Kasumi-1 (cell line): ENCODE results near the gene METTL24.
"Not testable (repeated sequence)": the region's sequence is repeated elsewhere in the genome, so short reads cannot be mapped to it uniquely, and the experiment has no call there.

ENCODE experiments used
- DNase-seq, 2 experiments: peaks; one replicate each; lab custom pipeline; 2025; lab: John Stamatoyannopoulos, UW

Gene METTL24

GRCh38 chr6:110315207-110315868 lies 42.8 kb downstream of the METTL24 start:
- DNase-seq, result no peak

- no peak for DNase-seq
Measured at GRCh38 chr6:110310861-110311446, 47.2 kb downstream of the METTL24 start.

GRCh38 chr6:110309432-110309831 lies 48.7 kb downstream of the METTL24 start:
- DNase-seq, result not testable (repeated sequence)

GRCh38 chr6:110307368-110307767 lies 50.8 kb downstream of the METTL24 start:
- DNase-seq, result peak; percentile 44 to 49

GRCh38 chr6:110305832-110306231 lies 52.3 kb downstream of the METTL24 start:
- not testable (repeated sequence) for DNase-seq

- DNase-seq, result not testable (repeated sequence)
Measured at GRCh38 chr6:110303692-110304091, 54.5 kb downstream of the METTL24 start.

GRCh38 chr6:110298916-110299315 lies 59.2 kb downstream of the METTL24 start:
- DNase-seq, result no peak

- DNase-seq, result no peak
Measured at GRCh38 chr6:110298411-110298810, 59.7 kb downstream of the METTL24 start.

- no peak for DNase-seq
Measured at GRCh38 chr6:110296241-110297025, 61.7 kb downstream of the METTL24 start.

- DNase-seq, result no peak
Measured at GRCh38 chr6:110295451-110296165, 62.5 kb downstream of the METTL24 start.

- DNase-seq, result no peak
Measured at GRCh38 chr6:110287462-110288341, 70.4 kb downstream of the METTL24 start.

GRCh38 chr6:110285306-110286060 lies 72.7 kb downstream of the METTL24 start:
- DNase-seq, result no peak

GRCh38 chr6:110284855-110285254 lies 73.3 kb downstream of the METTL24 start:
- DNase-seq, result no peak

GRCh38 chr6:110283657-110284056 lies 74.5 kb downstream of the METTL24 start:
- DNase-seq, result no peak

- no peak for DNase-seq
Measured at GRCh38 chr6:110282412-110282811, 75.7 kb downstream of the METTL24 start.

GRCh38 chr6:110277100-110277665 lies 81.0 kb downstream of the METTL24 start:
- no peak for DNase-seq

GRCh38 chr6:110272781-110273180 lies 85.4 kb downstream of the METTL24 start:
- not testable (repeated sequence) for DNase-seq

- DNase-seq, result no peak
Measured at GRCh38 chr6:110271732-110272022, 86.5 kb downstream of the METTL24 start.

- no peak for DNase-seq
Measured at GRCh38 chr6:110270165-110270564, 88.0 kb downstream of the METTL24 start.

- no peak for DNase-seq
Measured at GRCh38 chr6:110269623-110270022, 88.5 kb downstream of the METTL24 start.

GRCh38 chr6:110266996-110267395 lies 91.2 kb downstream of the METTL24 start:
- DNase-seq, result no peak
